Chondrocyte (in vitro differentiated cells): Measurements from ENCODE around the gene CSTF1. TPM values are rescaled to one million over a fixed set of nuclear protein-coding genes. Genes with fewer than 3 reads are reported as not detected.

Source experiments
- DNase-seq: peaks from one replicate; pipeline ENCODE4 v3.0.0; 2021; ENCODE audit warnings: mixed read lengths, low spot score
- H3K27ac Mint-ChIP-seq: one replicate; pipeline ENCODE4 v1.8.0; 2021; ENCODE audit warnings: mild to moderate bottlenecking, moderate library complexity, mixed read lengths; ENCODE audit not compliant: unreplicated experiment
- H3K27me3 Mint-ChIP-seq: 2 replicates; pipeline ENCODE4 v1.8.0; 2021; ENCODE audit warnings: low read depth, mixed read lengths
- H3K36me3 Mint-ChIP-seq: 2 replicates; pipeline ENCODE4 v1.8.0; 2021; ENCODE audit warnings: low read depth, mixed read lengths
- H3K4me1 Mint-ChIP-seq: 2 replicates; pipeline ENCODE4 v1.8.0; 2021; ENCODE audit warnings: low read depth, mild to moderate bottlenecking, mixed read lengths
- H3K4me3 Mint-ChIP-seq: one replicate; pipeline ENCODE4 v1.8.0; 2021; ENCODE audit warnings: mild to moderate bottlenecking, moderate library complexity, mixed read lengths; ENCODE audit not compliant: unreplicated experiment
- H3K9me3 Mint-ChIP-seq: 2 replicates; pipeline ENCODE4 v1.8.0; 2021; ENCODE audit warnings: low read depth, mixed read lengths
- total RNA-seq: library from RNA; stranded (reverse); gene quantifications from 3 replicates; pipeline ENCODE4 v1.2.1, GENCODE V29; 2021
- TF ChIP-seq, protein P1 (sequence below): fragments of 200-600 bp; sonication (generic); IDR thresholded peaks from 2 replicates; pipeline ENCODE4 v1.5.0; 2021; ENCODE audit warnings: antibody characterized with exemption, mild to moderate bottlenecking, moderate library complexity

The CSTF1 gene
- total RNA-seq, 1 donor from 2014 or later: 26.0 TPM

DNA sequence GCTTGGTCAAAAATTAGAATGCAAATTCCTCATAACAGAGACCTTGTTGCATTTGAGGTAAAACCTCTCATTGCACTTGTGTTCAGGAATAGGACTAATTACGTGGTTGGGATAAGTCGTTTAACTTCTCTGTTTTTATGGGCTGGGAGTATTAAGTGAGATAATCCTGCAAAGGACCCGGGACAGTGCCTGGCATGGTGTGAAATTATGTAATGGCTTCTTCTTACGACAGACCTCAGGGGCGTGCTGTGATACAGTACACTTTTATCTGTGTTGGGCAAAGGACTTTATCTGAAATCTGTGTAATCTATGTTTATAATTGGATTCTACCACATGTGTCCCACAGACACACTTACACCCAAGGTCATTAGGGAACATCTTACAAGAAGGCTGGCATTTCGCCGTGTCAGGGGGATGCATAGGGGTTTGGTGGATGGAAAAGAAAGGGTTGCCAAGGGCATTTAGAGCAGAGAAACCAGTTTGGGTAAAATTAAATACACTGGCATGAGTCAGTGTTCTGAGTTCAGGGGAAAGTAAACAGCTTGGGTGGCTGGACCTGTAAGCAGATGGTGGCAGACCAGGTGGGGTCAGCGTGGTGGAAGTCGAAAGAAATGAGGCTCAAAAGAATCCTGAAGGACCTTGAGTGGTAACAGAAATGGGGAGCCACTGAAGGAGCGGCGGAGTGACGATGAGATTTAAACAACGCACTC is 58.8 kb downstream of the CSTF1 start:
- no peaks in the 10 kb centered on the region for H3K27me3 Mint-ChIP-seq
- no peaks in the 10 kb centered on the region for H3K9me3 Mint-ChIP-seq
- H3K4me1 Mint-ChIP-seq: no peaks in the 10 kb centered on the region
- H3K36me3 Mint-ChIP-seq: no peaks in the 10 kb centered on the region
- TF ChIP-seq, protein P1, sequence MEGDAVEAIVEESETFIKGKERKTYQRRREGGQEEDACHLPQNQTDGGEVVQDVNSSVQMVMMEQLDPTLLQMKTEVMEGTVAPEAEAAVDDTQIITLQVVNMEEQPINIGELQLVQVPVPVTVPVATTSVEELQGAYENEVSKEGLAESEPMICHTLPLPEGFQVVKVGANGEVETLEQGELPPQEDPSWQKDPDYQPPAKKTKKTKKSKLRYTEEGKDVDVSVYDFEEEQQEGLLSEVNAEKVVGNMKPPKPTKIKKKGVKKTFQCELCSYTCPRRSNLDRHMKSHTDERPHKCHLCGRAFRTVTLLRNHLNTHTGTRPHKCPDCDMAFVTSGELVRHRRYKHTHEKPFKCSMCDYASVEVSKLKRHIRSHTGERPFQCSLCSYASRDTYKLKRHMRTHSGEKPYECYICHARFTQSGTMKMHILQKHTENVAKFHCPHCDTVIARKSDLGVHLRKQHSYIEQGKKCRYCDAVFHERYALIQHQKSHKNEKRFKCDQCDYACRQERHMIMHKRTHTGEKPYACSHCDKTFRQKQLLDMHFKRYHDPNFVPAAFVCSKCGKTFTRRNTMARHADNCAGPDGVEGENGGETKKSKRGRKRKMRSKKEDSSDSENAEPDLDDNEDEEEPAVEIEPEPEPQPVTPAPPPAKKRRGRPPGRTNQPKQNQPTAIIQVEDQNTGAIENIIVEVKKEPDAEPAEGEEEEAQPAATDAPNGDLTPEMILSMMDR: no peak
- H3K27ac Mint-ChIP-seq: no peak overlapping the region
- DNase-seq: no peak
- H3K4me3 Mint-ChIP-seq: no peak overlapping the region

DNA sequence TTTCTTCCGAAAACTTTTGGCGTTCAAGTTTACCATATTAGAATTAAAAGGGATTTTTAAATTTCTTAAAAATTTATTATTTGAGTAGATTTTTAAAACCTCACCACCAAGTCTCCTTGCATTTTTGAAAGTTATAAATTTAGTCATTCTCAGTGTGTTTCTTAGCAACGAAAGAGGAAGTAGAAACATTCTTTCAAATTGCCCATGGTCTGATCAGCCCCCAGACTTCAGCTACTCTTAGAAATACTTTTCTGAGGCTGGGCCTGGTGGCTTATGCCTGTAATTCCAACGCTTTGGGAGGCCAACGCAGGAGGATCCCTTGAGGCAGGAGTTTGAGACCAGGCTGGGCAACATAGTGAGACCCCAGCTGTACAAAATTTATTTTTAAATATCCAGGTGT is 60.9 kb downstream of the CSTF1 start:
- Mint-ChIP-seq H3K4me1 (no peaks in the 10 kb centered on the region), H3K36me3 (no peaks in the 10 kb centered on the region), H3K27me3 (peaks cover 2% of the 10 kb centered on the region), H3K9me3 (no peaks in the 10 kb centered on the region), H3K4me3 (no peak overlapping the region), H3K27ac (no peak overlapping the region)
- DNase-seq: no peak
- TF ChIP-seq, protein P1: no peak

DNA sequence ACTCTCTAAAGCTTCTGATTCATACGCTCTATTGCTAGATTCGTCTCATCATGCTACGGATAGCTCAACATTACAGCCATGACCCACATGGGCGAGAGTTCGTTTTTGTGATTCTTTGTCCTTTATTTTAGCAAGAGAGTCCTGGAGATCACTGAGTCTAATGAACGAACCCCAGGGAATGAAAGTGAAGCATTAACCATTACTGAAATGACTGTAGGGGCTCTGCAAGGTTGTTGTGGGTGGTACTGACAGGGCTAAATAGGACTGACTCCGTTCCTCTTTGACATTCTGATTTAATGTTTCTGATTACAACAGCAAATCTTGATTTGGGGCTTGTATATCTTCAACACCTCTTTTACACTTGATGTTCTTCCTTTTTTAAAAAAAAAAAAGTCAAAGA is 62.3 kb downstream of the CSTF1 start:
- H3K9me3 Mint-ChIP-seq: no peaks in the 10 kb centered on the region
- DNase-seq: no peak
- H3K4me3 Mint-ChIP-seq: no peak overlapping the region
- TF ChIP-seq, protein P1: no peak
- H3K27me3 Mint-ChIP-seq: peaks cover 2% of the 10 kb centered on the region
- no peaks in the 10 kb centered on the region for H3K4me1 Mint-ChIP-seq
- H3K27ac Mint-ChIP-seq: no peak overlapping the region
- no peaks in the 10 kb centered on the region for H3K36me3 Mint-ChIP-seq

Other genes with a start within 250 kb of the CSTF1 start
- not detected in 3 replicates for gene MC3R, start 143.9 kb upstream of the CSTF1 start, total RNA-seq
- gene FAM210B, start 33.7 kb upstream of the CSTF1 start, total RNA-seq: 32.2 to 44.0 TPM (median 32.6 TPM) in 3 replicates
- 8.7 to 10.5 TPM (median 9.6 TPM) in 3 replicates for gene AURKA, start 430 bp upstream of the CSTF1 start, total RNA-seq
- 0.10 to 0.39 TPM in 2 of 3 replicates, not detected in the other for gene CASS4, start 19.6 kb downstream of the CSTF1 start, total RNA-seq
- gene RTF2, start 76.0 kb downstream of the CSTF1 start, total RNA-seq: 61.2 to 79.3 TPM (median 64.7 TPM) in 3 replicates
- gene FAM209A, start 132.1 kb downstream of the CSTF1 start, total RNA-seq: 0.55 to 0.58 TPM in 2 of 3 replicates, not detected in the other
- not detected in 3 replicates for gene FAM209B, start 140.6 kb downstream of the CSTF1 start, total RNA-seq
- gene TFAP2C, start 236.7 kb downstream of the CSTF1 start, total RNA-seq: 4.8 to 36.2 TPM (median 5.2 TPM) in 3 replicates